Right lobe of liver (tissue), 4 donors: ENCODE data around the gene SLC5A6.

Experiments
- POLR2A ChIP-seq: fragments of 450-650 bp; IDR thresholded peaks from one replicate; pipeline ENCODE4 v1.6.1; 2017; ENCODE audit warnings: antibody characterized with exemption, mild to moderate bottlenecking
- TF ChIP-seq, protein P1 (sequence below), 4 donors: fragments of 200-600 bp in 3 of 4; fragments of 450-650 bp in 1 of 4; IDR thresholded peaks; one replicate each; pipeline versions ENCODE4 v1.5.1 to v1.8.0; 2016 to 2022; ENCODE audit warnings: antibody characterized with exemption in 4 of 4, mild to moderate bottlenecking in 2 of 4
- donor health status: DM: no; HTN: no; CAD: no.
- donor health status: DM: no; HTN: no; CAD: no.
- donor health status: DM: no; HTN: yes; CAD: no.

- TF ChIP-seq, protein P1, sequence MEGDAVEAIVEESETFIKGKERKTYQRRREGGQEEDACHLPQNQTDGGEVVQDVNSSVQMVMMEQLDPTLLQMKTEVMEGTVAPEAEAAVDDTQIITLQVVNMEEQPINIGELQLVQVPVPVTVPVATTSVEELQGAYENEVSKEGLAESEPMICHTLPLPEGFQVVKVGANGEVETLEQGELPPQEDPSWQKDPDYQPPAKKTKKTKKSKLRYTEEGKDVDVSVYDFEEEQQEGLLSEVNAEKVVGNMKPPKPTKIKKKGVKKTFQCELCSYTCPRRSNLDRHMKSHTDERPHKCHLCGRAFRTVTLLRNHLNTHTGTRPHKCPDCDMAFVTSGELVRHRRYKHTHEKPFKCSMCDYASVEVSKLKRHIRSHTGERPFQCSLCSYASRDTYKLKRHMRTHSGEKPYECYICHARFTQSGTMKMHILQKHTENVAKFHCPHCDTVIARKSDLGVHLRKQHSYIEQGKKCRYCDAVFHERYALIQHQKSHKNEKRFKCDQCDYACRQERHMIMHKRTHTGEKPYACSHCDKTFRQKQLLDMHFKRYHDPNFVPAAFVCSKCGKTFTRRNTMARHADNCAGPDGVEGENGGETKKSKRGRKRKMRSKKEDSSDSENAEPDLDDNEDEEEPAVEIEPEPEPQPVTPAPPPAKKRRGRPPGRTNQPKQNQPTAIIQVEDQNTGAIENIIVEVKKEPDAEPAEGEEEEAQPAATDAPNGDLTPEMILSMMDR (IDR thresholded peaks at IDR 0.05) = peak; percentile 10 to 29 (median 26)
- TF ChIP-seq POLR2A = no peak
Measured at GRCh38 chr2:27152102-27152795, 59.8 kb downstream of the SLC5A6 start.
